Measurements from ENCODE around the gene SPATA9. TPM values are rescaled to one million over a fixed set of nuclear protein-coding genes. Genes with fewer than 3 reads are reported as not detected.

SPATA9 gene
- total RNA-seq, 1 experiment from 2014 or later: not detected

GRCh38 chr5:95671826-95672225 lies 11.0 kb downstream of the SPATA9 start:
- H3K56ac ChIP-seq (ENCODE audit: insufficient read length, low read depth, low read length): no peak overlapping the region
- no peaks in the 10 kb centered on the region for H3K27me3 ChIP-seq (ENCODE audit: insufficient read depth, low read length)
- H2BK5ac ChIP-seq (ENCODE audit: insufficient read length, low read length): no peak overlapping the region
- Mint-ChIP-seq H3K4me3 (no peak overlapping the region; a peak in 1 of 5 replicates), H3K27me3 (ENCODE audit: low read depth) (peaks cover 4% of the 10 kb centered on the region; the same call in 1 of the 2 replicates), H3K4me1 (peaks cover 3% of the 10 kb centered on the region in 2 experiments; a peak in 1 of 4 replicates), H3K36me3 (ENCODE audit: insufficient read depth in 1 of 3, low read depth in 3 of 3) (no peaks in the 10 kb centered on the region), H3K27ac (no peak overlapping the region), H3K9me3 (no peaks in the 10 kb centered on the region)
- H2BK20ac ChIP-seq (ENCODE audit: low read depth, low read length, poor library complexity, severe bottlenecking): no peak overlapping the region
- no peaks in the 10 kb centered on the region for H3K9me3 ChIP-seq (ENCODE audit: control insufficient read depth, low read depth, low read length)
- no peak overlapping the region for H3K23ac ChIP-seq (ENCODE audit: insufficient read length, low read depth, low read length)
- no peak for TF ChIP-seq CTCF (conservative IDR thresholded peaks at IDR 0.05)
- H2BK15ac ChIP-seq (ENCODE audit: low read depth, low read length): no peak overlapping the region
- no peak overlapping the region for H3T11ph ChIP-seq (ENCODE audit: low read length)
- H4K5ac ChIP-seq (ENCODE audit: insufficient read length, low read depth, low read length): no peak overlapping the region
- H3K4me2 ChIP-seq (ENCODE audit: insufficient read depth, insufficient read length, low read length): no peak overlapping the region
- H2BK12ac ChIP-seq (ENCODE audit: insufficient read length, low read depth, low read length): no peak overlapping the region
- no peak overlapping the region for H3K9ac ChIP-seq (ENCODE audit: extremely low read depth, insufficient read length, low read length)
- H3K18ac ChIP-seq (ENCODE audit: insufficient read length, low read depth, low read length): no peak overlapping the region
- no peak overlapping the region for H4K8ac ChIP-seq (replicated peaks; ENCODE audit: insufficient read length, low read depth, low read length)
- no peaks in the 10 kb centered on the region for H3K79me2 ChIP-seq (ENCODE audit: insufficient read depth, low read length)
- no peak overlapping the region for H3K14ac ChIP-seq (ENCODE audit: insufficient read depth, low read length)
- H2AK5ac ChIP-seq (ENCODE audit: insufficient read length, low read length): no peak overlapping the region
- H3K23me2 ChIP-seq (ENCODE audit: insufficient read length, low read depth, low read length, poor library complexity, severe bottlenecking): no peaks in the 10 kb centered on the region
- no peak overlapping the region for H4K91ac ChIP-seq (ENCODE audit: insufficient read length, low read depth, low read length)
- H3K27ac ChIP-seq (ENCODE audit: insufficient read length, low read depth, low read length): no peak overlapping the region
- no peak overlapping the region for H2BK120ac ChIP-seq (ENCODE audit: low read depth, low read length, poor library complexity, severe bottlenecking)
- H3K4ac ChIP-seq (ENCODE audit: low read depth, low read length): no peak overlapping the region
- no peaks in the 10 kb centered on the region for H4K20me1 ChIP-seq (ENCODE audit: control insufficient read depth, insufficient read depth, insufficient read length)
- no CpG with 5 or more reads among the region's 1 CpG for WGBS (ENCODE audit: extremely low coverage, insufficient read length, low lambda C conversion rate)
- no peak overlapping the region for H2AFZ ChIP-seq (ENCODE audit: low read length)
- no peaks in the 10 kb centered on the region for H3K79me1 ChIP-seq (ENCODE audit: insufficient read depth, low read depth, low read length, poor library complexity, severe bottlenecking)
- DNase-seq: no peak
- no peaks in the 10 kb centered on the region for H3K4me1 ChIP-seq (ENCODE audit: insufficient read depth, low read length)

All from H9 (cell line).